ENCODE data around the gene ARHGAP5.

- TF ChIP-seq POLR2A (IDR thresholded peaks at IDR 0.05; ENCODE audit: low read depth, low read length) (no peak), CTCF (IDR thresholded peaks at IDR 0.05; ENCODE audit: extremely low read depth in 1 of 2, insufficient read depth in 1 of 2, low read depth in 1 of 2, low read length in 2 of 2) (no peak), EZH2 (IDR thresholded peaks at IDR 0.05; ENCODE audit: borderline replicate concordance, low read depth, low read length, severe bottlenecking) (no peak)
Measured at GRCh38 chr14:32083315-32083624, 6.2 kb downstream of the ARHGAP5 start.
